H1 (cell line): ENCODE measurements around the gene VRK2. TPM values are rescaled to one million over a fixed set of nuclear protein-coding genes. Genes with fewer than 3 reads are reported as not detected.
A peak's percentile ranks its signal among the peaks of the same experiment; 100 is the strongest.

Source experiments
- CHD7 ChIP-seq: fragments of 300-600 bp; sonication (generic); IDR thresholded peaks from 2 replicates; pipeline ENCODE4 v1.7.1; 2012; ENCODE audit warnings: low read length, moderate library complexity, mild to moderate bottlenecking, inconsistent platforms; ENCODE audit not compliant: insufficient replicate concordance
- polyA plus RNA-seq, 7 experiments: library from polyadenylated mRNA; depleted of rRNA in 3 of 7; stranded (reverse) in 5 of 7; unstranded in 2 of 7; fragments of >200 nt in 5 of 7; fragments of 200-250 nt in 2 of 7; gene quantifications; 1 replicate in 5 of 7; 2 replicates in 1 of 7; 4 replicates in 1 of 7; pipeline versions ENCODE4 v1.2.1 to v1.2.3, GENCODE V29; 2011 to 2013; ENCODE audit warnings: missing spikeins in 2 of 7, mixed read lengths in 2 of 7
- total RNA-seq: library from RNA; stranded (reverse); fragmentation: NEBNext Ultra II Directional; extraction: Animal tissue kit (Norgen Biotek cat#: 25700); gene quantifications from 2 replicates; pipeline ENCODE4 v1.2.1, GENCODE V29; 2021

The VRK2 gene
- total and polyA plus RNA-seq, 2 of the 8 experiments (the other 6 are each of a cell fraction or from before 2014, with no cell fraction given) = 7.6 to 27.8 TPM

DNA sequence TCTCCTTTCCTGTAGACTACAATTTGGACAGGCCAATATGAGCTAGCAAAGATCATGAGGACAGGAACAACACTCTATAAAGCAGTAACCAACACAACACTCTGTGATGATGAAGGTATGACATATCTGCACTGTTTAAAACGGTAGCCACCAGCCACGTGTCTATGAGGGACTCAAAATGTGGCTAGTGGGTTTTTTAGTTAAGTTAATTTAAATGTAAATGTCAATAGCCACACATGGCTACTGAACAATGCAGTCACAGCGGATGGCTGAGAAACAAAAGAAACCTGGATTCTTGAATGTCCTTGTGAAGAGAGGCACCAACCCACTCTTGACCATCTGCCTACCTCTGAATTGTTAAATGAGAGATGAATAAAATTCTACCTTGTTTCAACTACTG is 160.6 kb downstream of the VRK2 start (continued):
- peak; percentile 77 for TF ChIP-seq CHD7
